ENCODE results near the gene POLR2I. TPM values are rescaled to one million over a fixed set of nuclear protein-coding genes. Genes with fewer than 3 reads are reported as not detected.

Gene POLR2I
- total RNA-seq (100 to 1,000 TPM in 5 of 9 donors, 10 to 100 TPM in 4; 80.4 to 153 (median 107) TPM), polyA plus RNA-seq (100 to 1,000 TPM in 1 of 2 donors, 10 to 100 TPM in 1; 93.1 to 180 TPM)
- long read RNA-seq, donor 1, transcript POLR2I-201 (6 exons, 913 nt): major isoform, 49 of 63 reads
- long read RNA-seq, donor 1, partial matches to known transcripts: 5 of 63 reads
- long read RNA-seq, donor 1, other reads (novel, unspliced or antisense): 0 of 63 reads
- long read RNA-seq, donor 2, transcript POLR2I-201 (6 exons, 913 nt): major isoform, 19 of 29 reads
- long read RNA-seq, donor 2, partial matches to known transcripts: 3 of 29 reads
- long read RNA-seq, donor 2, other reads (novel, unspliced or antisense): 0 of 29 reads
- long read RNA-seq, donor 3, transcript POLR2I-201 (6 exons, 913 nt): major isoform, 42 of 46 reads
- long read RNA-seq, donor 3, partial matches to known transcripts: 2 of 46 reads
- long read RNA-seq, donor 3, other reads (novel, unspliced or antisense): 0 of 46 reads

DNA sequence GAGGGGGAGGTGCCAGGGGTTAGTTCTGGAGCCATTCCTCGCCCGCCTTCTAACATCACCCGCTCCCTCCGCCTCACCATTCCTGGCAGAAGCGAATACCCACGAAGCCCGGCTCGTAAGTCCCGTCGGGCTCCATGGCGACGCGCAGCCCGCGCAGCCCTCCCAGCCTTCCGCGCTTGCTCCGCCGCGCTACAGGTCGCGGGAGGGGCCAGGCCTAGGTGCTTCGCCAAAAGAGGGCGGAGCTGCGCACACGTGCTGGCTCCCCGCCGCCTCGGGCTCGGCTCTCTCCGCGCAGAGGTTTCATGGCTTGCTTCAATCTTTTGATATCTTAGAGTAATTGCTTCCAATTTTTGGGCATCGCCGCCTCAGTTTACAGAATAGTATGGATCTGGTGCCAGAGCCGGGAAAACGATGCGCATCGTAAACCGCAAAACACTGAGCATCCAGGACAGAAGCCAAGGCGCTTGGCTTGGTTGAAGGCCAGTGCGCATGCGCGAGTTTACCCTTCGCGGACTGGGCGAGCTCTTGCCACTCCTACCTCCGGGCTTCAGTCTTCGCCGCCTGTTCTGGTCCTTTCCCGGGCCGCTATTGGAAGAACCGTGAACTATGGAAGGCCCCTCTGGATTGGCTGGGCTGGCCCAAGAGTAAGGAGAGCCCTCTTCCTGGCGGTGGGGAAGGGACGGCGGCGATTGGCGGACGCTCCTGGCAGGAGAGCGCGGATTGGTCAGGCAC is at the start of gene POLR2I:
Gene POLR2I (minus strand): TSS at position 155 of the 732 bp plus-strand sequence. CDS start 19 bp downstream, at position 136.
- WGBS, 4 donors: 0 to 1% (median 0%) methylated on average over 30 to 60 of the region's 60 CpGs
- intact Hi-C loops (cut with DNase I): loop anchor here in 8 of 10 donors (1.0 to 10.0 kb wide), 7 partner anchors 55 to 123 kb away; partner anchors contain the start of genes SDHAF1 (in 3 of the 8), THAP8 (in 3 of the 8) and WDR62 (in 3 of the 8)
- no peaks in the 10 kb centered on the region for H3K9me3 ChIP-seq
- H3K27me3 ChIP-seq: no peaks in the 10 kb centered on the region
- H3K4me1 ChIP-seq: peaks cover 3 to 32% (median 19%) of the 10 kb centered on the region in 12 donors
- peak within 1 kb of the TSS; percentile 28 to 93 (median 88) for H3K27ac ChIP-seq
- peak; percentile 99 to 100 (median 100) for DNase-seq
- TF ChIP-seq, protein P1, sequence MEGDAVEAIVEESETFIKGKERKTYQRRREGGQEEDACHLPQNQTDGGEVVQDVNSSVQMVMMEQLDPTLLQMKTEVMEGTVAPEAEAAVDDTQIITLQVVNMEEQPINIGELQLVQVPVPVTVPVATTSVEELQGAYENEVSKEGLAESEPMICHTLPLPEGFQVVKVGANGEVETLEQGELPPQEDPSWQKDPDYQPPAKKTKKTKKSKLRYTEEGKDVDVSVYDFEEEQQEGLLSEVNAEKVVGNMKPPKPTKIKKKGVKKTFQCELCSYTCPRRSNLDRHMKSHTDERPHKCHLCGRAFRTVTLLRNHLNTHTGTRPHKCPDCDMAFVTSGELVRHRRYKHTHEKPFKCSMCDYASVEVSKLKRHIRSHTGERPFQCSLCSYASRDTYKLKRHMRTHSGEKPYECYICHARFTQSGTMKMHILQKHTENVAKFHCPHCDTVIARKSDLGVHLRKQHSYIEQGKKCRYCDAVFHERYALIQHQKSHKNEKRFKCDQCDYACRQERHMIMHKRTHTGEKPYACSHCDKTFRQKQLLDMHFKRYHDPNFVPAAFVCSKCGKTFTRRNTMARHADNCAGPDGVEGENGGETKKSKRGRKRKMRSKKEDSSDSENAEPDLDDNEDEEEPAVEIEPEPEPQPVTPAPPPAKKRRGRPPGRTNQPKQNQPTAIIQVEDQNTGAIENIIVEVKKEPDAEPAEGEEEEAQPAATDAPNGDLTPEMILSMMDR (IDR thresholded peaks at IDR 0.05): no peak
- peak in 1 of 2 donors; percentile 50 for TF ChIP-seq POLR2A (IDR thresholded peaks at IDR 0.05)
- peak; percentile 95 to 99 (median 97) for ATAC-seq
- H3K4me3 ChIP-seq: peak within 1 kb of the TSS; percentile 60 to 98 (median 90)
- H3K36me3 ChIP-seq: peaks cover 0 to 62% (median 55%) of the 10 kb centered on the region in 9 donors

GRCh38 chr19:36163813-36164212 is 49.1 kb upstream of the POLR2I start:
- H3K9me3 ChIP-seq: no peaks in the 10 kb centered on the region
- H3K27me3 ChIP-seq: no peaks in the 10 kb centered on the region
- intact Hi-C loops (cut with DNase I): no loop called here
- H3K36me3 ChIP-seq: peaks cover 0 to 39% (median 22%) of the 10 kb centered on the region in 9 donors
- no peak for DNase-seq
- peaks cover 0 to 11% (median 4%) of the 10 kb centered on the region in 12 donors for H3K4me1 ChIP-seq
- H3K4me3 ChIP-seq: no peak overlapping the region
- H3K27ac ChIP-seq: no peak overlapping the region
- no peak for ATAC-seq
- TF ChIP-seq, protein P1 (IDR thresholded peaks at IDR 0.05): no peak
- no peak for TF ChIP-seq POLR2A (IDR thresholded peaks at IDR 0.05)
- 93 to 98% (median 95%) methylated on average over 12 of the region's 12 CpGs for WGBS, 4 donors

DNA sequence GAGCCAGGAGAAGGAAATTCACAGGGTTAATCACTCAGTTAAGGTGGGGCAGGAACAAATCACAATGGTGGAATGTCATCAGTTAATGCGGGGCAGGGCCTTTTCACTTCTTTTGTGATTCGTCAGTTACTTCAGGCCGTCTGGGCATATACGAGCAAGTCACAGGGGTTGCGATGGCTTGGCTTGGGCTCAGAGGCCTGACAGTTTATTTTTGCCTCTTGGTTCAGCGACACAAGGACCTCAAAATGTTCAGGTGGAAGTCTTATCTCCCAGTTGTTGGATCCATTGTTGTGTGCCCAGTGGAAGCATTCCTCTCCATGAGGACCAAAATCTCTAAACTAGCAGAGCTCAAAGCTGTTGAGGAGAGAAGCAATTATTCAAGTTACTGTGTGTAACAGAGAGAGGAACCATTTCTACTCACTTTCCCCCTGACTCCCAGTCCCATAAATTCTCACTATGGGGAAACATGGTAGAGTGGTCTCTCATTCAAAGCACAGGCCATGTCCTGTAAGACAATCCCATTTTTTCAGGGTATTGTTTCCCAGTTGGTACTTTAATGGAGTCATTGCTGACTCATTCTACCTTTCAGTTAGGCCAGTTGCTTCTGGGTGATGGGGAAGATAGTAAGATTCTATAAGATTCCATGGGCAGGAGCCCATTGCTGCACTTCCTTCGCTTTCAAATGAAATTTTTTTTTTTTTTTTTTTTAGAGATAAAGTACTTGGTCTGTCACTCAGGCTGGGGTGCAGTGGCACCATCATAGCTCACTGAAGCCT is 46.3 kb upstream of the POLR2I start:
- Histone ChIP-seq H3K27me3 (no peaks in the 10 kb centered on the region), H3K4me1 (peaks cover 0 to 20% (median 2%) of the 10 kb centered on the region in 12 donors), H3K9me3 (no peaks in the 10 kb centered on the region), H3K27ac (peak overlapping the region in 9 of 12 donors; percentile 12 to 70 (median 53)), H3K4me3 (no peak overlapping the region), H3K36me3 (peaks cover 0 to 20% (median 8%) of the 10 kb centered on the region in 9 donors)
- 51 to 62% (median 61%) methylated on average over 7 of the region's 7 CpGs for WGBS, 4 donors
- DNase-seq (no peak), ATAC-seq (peak in 3 of 4 donors; percentile 42 to 59 (median 46))
- TF ChIP-seq, protein P1 (IDR thresholded peaks at IDR 0.05): no peak
- no peak for TF ChIP-seq POLR2A (IDR thresholded peaks at IDR 0.05)
- intact Hi-C loops (cut with DNase I): no loop called here

All from heart left ventricle (tissue), 16 donors.